ENCODE results near the gene HTR2C.

DNA sequence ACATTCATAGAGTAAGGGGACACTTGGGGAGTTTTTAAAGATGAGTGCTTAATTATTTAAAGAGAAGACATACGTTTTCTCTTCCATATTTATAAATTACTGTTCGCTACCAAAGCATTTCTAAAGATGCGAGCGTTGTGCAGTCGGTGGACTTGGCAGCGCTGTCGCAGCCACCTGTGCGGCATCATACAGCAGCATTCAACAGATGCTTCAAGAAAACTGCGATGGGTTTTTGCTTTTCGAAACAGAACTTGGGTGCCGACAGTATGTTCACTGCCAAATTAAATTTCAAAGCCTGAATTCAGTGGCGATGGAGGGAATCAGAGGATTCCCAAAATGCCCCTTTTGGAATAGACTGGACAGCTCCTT, 1.6 kb upstream of the HTR2C start:
- TF ChIP-seq CSRNP3 (CRISPR knock-in tag; IDR thresholded peaks at IDR 0.05) (no peak), TCF4 (CRISPR knock-in tag; IDR thresholded peaks at IDR 0.05; ENCODE audit: borderline replicate concordance) (no peak), PPARA (CRISPR knock-in tag; IDR thresholded peaks at IDR 0.05; ENCODE audit: borderline replicate concordance) (no peak), ZFP3 (CRISPR knock-in tag; IDR thresholded peaks at IDR 0.05) (no peak), ZFP30 (CRISPR knock-in tag; IDR thresholded peaks at IDR 0.05) (no peak), TOX (CRISPR knock-in tag; IDR thresholded peaks at IDR 0.05; ENCODE audit: borderline replicate concordance) (no peak), CSDC2 (CRISPR knock-in tag; IDR thresholded peaks at IDR 0.05) (no peak), BACH2 (CRISPR knock-in tag; IDR thresholded peaks at IDR 0.05; ENCODE audit: borderline replicate concordance) (no peak), RARB (CRISPR knock-in tag; IDR thresholded peaks at IDR 0.05) (no peak), ZC3H10 (CRISPR knock-in tag; IDR thresholded peaks at IDR 0.05) (no peak)
- TF ChIP-seq, protein P1, sequence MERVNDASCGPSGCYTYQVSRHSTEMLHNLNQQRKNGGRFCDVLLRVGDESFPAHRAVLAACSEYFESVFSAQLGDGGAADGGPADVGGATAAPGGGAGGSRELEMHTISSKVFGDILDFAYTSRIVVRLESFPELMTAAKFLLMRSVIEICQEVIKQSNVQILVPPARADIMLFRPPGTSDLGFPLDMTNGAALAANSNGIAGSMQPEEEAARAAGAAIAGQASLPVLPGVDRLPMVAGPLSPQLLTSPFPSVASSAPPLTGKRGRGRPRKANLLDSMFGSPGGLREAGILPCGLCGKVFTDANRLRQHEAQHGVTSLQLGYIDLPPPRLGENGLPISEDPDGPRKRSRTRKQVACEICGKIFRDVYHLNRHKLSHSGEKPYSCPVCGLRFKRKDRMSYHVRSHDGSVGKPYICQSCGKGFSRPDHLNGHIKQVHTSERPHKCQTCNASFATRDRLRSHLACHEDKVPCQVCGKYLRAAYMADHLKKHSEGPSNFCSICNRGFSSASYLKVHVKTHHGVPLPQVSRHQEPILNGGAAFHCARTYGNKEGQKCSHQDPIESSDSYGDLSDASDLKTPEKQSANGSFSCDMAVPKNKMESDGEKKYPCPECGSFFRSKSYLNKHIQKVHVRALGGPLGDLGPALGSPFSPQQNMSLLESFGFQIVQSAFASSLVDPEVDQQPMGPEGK (CRISPR knock-in tag; IDR thresholded peaks at IDR 0.05; ENCODE audit: borderline replicate concordance): no peak

Data from SK-N-SH treated with all-trans-retinoic acid at 6 μM for 48 hours (cell line).